RWPE2 (cell line): ENCODE measurements around the gene NR5A1.

Experiments used
- ATAC-seq: fragments of 200-7000 bp; cut with Tn5 transposase; 3 replicates; pipeline ENCODE4 v1.9.1; 2021; ENCODE audit warnings: low read depth
- DNase-seq: peaks from one replicate; pipeline ENCODE4 v3.0.0-alpha.2; 2020; ENCODE audit warnings: low spot score
- H3K27ac ChIP-seq: fragments of 450-650 bp; 2 replicates; pipeline ENCODE4 v1.5.1; 2017; ENCODE audit warnings: mild to moderate bottlenecking; ENCODE audit not compliant: poor library complexity, severe bottlenecking
- H3K27me3 ChIP-seq: fragments of 250-450 bp; sonication (Bioruptor Pico); 2 replicates; pipeline ENCODE4 v1.5.1; 2021; ENCODE audit warnings: mild to moderate bottlenecking, moderate library complexity; ENCODE audit not compliant: insufficient read depth, poor library complexity, severe bottlenecking
- H3K36me3 ChIP-seq: fragments of 250-450 bp; sonication (Bioruptor Pico); 2 replicates; pipeline ENCODE4 v1.5.1; 2020; ENCODE audit warnings: low read depth, mild to moderate bottlenecking, moderate library complexity
- H3K4me1 ChIP-seq: fragments of 250-450 bp; sonication (Bioruptor Pico); 2 replicates; pipeline ENCODE4 v1.5.1; 2021; ENCODE audit warnings: mild to moderate bottlenecking, moderate library complexity; ENCODE audit not compliant: insufficient read depth, poor library complexity, severe bottlenecking
- H3K4me3 ChIP-seq: fragments of 250-450 bp; sonication (Bioruptor Pico); 2 replicates; pipeline ENCODE4 v1.5.1; 2021; ENCODE audit warnings: mild to moderate bottlenecking, moderate library complexity; ENCODE audit not compliant: severe bottlenecking
- H3K9me3 ChIP-seq: fragments of 250-450 bp; sonication (Bioruptor Pico); 2 replicates; pipeline ENCODE4 v1.5.1; 2021; ENCODE audit warnings: mild to moderate bottlenecking, moderate library complexity; ENCODE audit not compliant: severe bottlenecking
- TF ChIP-seq, protein P1 (sequence below): fragments of 450-650 bp; IDR thresholded peaks from one replicate; pipeline ENCODE4 v1.5.1; 2017; ENCODE audit warnings: mild to moderate bottlenecking, moderate library complexity; ENCODE audit not compliant: poor library complexity, severe bottlenecking

The NR5A1 gene

DNA sequence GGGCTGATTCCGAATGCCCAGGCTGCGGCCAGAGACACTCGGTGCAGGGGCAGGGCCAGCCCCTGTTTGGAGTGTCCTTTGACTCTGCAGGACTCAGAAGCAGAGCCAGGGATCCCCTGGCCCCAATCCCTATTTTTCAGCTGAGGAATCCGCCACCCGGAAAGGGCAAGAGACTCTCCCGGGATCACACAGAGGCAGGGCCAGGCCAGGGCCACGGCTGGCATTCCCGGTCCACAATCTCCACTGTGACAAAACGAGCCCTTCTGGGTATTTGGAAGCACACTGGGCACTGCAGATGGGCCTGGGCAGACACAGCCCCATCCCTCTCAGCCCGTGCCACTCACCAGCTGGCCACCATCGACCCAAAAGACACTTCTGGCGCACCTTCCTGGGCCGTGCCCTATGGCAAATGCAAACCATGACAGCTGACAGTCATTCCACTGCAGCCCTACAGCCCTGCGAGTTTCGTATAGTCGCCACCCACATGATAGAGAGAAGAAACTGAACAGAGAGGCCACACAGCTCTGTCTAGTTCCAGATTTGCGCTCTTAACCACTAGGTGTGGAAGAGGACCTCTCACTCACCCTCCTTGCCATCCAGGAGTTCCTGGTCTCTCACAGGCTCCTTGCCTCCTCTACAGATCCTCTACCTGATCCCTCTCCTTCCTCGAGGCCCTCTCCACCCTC is 13.3 kb downstream of the NR5A1 start:
- no peaks in the 10 kb centered on the region for H3K4me1 ChIP-seq
- no peaks in the 10 kb centered on the region for H3K36me3 ChIP-seq
- TF ChIP-seq, protein P1, sequence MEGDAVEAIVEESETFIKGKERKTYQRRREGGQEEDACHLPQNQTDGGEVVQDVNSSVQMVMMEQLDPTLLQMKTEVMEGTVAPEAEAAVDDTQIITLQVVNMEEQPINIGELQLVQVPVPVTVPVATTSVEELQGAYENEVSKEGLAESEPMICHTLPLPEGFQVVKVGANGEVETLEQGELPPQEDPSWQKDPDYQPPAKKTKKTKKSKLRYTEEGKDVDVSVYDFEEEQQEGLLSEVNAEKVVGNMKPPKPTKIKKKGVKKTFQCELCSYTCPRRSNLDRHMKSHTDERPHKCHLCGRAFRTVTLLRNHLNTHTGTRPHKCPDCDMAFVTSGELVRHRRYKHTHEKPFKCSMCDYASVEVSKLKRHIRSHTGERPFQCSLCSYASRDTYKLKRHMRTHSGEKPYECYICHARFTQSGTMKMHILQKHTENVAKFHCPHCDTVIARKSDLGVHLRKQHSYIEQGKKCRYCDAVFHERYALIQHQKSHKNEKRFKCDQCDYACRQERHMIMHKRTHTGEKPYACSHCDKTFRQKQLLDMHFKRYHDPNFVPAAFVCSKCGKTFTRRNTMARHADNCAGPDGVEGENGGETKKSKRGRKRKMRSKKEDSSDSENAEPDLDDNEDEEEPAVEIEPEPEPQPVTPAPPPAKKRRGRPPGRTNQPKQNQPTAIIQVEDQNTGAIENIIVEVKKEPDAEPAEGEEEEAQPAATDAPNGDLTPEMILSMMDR, result no peak
- no peak overlapping the region for H3K4me3 ChIP-seq
- H3K9me3 ChIP-seq, result no peaks in the 10 kb centered on the region
- no peak for DNase-seq
- no peak for ATAC-seq
- no peak overlapping the region for H3K27ac ChIP-seq
- no peaks in the 10 kb centered on the region for H3K27me3 ChIP-seq

- ATAC-seq, result no peak
- H3K27ac ChIP-seq, result no peak overlapping the region
These were observed 14.0 kb downstream of the NR5A1 start for GRCh38 chr9:124493218-124493617.

GRCh38 chr9:124492818-124493217 is 14.4 kb downstream of the NR5A1 start:
- no peaks in the 10 kb centered on the region for H3K36me3 ChIP-seq
- ATAC-seq (no peak), DNase-seq (no peak)
- no peaks in the 10 kb centered on the region for H3K9me3 ChIP-seq
- H3K4me1 ChIP-seq, result no peaks in the 10 kb centered on the region
- no peak overlapping the region for H3K4me3 ChIP-seq
- H3K27me3 ChIP-seq, result no peaks in the 10 kb centered on the region
- no peak overlapping the region for H3K27ac ChIP-seq
- TF ChIP-seq, protein P1, result no peak

More at GRCh38 chr9:124493218-124493617, 14.0 kb downstream of the NR5A1 start:
- Histone ChIP-seq H3K36me3 (no peaks in the 10 kb centered on the region), H3K9me3 (no peaks in the 10 kb centered on the region), H3K4me1 (no peaks in the 10 kb centered on the region), H3K4me3 (no peak overlapping the region), H3K27me3 (no peaks in the 10 kb centered on the region)
- DNase-seq, result no peak
- TF ChIP-seq, protein P1, result no peak

DNA sequence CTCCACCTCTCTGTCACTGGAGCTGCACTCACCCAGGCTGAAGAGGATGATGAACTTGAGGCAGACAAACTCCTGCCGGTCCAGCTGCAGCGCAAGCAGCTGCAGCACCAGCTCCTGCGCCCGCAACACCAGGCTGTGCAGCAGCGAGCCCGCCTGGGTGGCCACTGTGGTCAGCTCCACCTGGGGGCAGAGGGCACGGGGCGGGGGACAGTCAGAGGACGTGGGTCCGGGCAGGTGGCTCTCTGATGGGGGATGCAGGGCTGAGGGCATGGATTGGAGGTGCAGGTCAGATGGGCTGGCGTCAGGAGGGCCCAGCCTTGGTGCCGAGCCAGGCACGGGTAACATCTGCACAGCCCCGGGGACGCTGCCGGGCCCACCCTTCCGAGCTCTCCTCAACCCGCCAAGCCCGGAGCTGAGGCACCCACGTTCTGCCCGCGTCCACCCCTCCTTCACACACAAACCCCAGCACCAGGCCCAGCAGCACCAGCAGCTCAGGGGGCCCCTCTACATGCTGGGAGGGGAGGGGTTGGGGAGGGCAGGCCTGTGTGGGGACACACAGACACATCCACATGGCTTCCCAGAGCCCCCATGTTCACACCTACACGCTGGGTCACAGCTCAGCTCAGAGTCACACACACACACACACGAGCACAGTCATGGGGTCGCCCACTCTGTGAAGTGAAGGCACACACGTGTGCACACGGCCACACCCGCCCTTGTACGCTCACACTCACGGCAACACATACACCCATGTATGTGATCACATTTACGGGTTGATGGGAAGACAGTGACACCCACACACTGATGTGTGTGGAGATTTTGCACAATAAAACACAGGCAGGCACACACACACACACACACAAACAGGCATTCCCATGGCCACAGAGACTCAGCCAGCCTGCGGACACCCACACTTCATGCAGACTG is 15.9 kb downstream of the NR5A1 start:
- ATAC-seq, result no peak
- no peak for DNase-seq
- no peak overlapping the region for H3K4me3 ChIP-seq
- TF ChIP-seq, protein P1, result no peak
- no peaks in the 10 kb centered on the region for H3K4me1 ChIP-seq
- H3K9me3 ChIP-seq, result no peaks in the 10 kb centered on the region
- H3K36me3 ChIP-seq, result no peaks in the 10 kb centered on the region
- no peak overlapping the region for H3K27ac ChIP-seq
- H3K27me3 ChIP-seq, result peaks cover 13% of the 10 kb centered on the region
